ENCODE results near the gene CDK5RAP1.
"Not testable (repeated sequence)": the region's sequence is repeated elsewhere in the genome, so short reads cannot be mapped to it uniquely, and the experiment has no call there.

CDK5RAP1 gene

DNA sequence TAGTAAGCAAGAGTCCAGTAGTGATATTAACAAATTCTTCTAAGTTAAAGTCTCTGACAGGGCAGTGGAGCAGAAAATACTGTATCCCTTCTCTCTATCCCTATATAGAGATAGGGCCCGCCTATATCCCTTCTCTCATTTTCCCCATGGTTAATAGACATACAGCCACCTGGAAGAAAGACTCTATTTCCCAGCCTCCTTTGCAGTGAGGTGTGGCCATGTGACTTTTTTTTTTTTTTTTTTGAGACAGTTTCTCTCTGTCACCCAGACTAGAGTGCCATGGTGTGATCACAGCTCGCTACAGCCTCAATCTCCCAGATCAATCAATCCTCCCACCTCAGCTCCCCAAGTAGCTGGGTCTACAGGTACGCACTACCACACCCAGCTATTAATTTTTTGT, 16.7 kb upstream of the CDK5RAP1 start:
- DNase-seq, result no peak

DNA sequence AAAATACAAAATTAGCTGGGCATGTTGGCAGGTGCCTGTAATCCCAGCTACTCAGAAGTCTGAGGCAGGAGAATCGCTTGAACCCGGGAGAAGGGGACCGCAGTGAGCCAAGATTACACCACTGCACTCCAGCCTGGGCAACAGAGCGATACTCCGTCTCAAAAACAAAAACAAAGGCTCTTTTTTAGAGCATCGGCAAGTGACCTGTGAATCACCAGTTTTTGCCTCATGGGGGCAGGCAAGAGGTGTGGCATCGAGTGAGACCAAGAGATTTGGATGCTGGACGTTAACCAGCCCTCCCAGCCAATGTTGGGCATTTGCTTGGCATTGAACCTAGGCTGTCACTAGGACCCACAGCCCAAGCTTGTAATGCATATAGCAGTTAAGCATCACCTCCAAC, 14.6 kb upstream of the CDK5RAP1 start:
- DNase-seq, result no peak

DNA sequence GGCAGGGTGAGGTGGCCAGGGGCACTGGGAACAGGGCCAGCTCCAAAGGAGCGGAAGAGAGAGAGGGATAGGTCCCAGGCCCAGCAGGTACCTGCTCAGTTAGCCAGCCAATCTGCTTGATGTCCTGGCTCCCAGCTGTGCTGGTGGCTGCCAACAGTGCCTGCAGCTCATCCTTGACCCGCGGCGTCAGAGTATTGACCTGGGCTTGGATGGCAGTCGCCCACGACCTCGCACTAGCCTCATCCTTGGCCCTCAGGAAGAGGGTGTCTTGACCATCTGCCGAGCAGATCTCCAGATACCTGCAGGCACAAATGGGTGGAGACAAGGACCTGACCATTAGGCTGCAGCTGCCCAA, 11.1 kb upstream of the CDK5RAP1 start:
- no peak for DNase-seq

DNA sequence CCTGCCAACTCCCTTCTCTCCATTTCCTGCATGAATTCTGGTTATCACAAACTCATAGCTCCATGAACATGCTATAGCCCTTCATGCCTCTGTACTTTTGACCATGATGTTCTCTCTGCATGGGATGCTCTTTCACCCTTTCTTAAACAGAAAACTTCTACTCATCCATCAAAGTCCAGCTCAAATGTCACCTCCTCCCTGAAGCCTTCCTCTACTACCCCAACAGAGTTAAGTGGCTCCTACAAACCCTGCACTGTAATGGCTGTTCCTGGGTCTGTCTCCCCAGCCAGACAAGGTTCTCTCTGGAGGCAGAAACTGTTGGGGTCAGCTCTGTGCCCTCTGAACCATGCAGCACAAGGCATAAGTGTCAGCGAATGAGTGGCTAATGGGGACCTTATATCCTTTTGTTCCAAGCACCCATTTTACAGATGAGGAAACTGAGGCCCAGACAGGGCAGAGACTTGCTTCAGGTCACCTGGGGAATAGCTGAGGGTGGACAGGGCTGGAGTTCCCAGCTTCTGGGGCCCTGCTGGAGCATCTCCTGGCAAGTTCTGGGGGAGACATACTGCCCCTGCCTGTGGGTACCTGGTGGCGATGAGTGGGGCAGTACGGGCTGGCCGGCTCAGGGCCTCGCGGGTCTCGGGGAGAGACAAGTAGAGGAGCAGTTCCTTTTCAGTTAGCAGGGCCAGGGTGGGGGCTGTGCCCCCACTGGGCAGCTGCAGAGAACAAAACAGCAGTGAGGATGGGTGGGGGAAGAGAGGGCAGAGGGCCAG, 10.6 kb upstream of the CDK5RAP1 start:
- DNase-seq, result no peak

DNA sequence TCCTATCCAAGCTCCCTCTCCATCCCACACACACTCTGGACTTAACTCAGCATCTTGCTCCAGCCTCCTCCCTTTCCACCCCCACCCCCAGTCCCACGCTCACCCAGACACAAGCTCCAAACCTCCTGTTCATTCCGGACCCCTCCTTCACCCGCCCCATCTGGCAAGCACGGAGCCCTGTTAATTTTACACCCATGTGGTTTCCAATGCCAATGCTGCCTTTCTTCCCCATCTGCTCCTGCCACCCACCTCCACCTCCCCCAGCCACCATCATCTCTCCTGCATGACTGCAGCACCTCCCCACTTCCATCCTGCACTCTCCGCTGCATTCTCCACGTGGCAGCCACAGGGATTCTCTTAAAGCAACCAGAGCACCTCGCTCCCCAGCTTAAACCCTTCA, 9.9 kb upstream of the CDK5RAP1 start:
- no peak for DNase-seq

DNA sequence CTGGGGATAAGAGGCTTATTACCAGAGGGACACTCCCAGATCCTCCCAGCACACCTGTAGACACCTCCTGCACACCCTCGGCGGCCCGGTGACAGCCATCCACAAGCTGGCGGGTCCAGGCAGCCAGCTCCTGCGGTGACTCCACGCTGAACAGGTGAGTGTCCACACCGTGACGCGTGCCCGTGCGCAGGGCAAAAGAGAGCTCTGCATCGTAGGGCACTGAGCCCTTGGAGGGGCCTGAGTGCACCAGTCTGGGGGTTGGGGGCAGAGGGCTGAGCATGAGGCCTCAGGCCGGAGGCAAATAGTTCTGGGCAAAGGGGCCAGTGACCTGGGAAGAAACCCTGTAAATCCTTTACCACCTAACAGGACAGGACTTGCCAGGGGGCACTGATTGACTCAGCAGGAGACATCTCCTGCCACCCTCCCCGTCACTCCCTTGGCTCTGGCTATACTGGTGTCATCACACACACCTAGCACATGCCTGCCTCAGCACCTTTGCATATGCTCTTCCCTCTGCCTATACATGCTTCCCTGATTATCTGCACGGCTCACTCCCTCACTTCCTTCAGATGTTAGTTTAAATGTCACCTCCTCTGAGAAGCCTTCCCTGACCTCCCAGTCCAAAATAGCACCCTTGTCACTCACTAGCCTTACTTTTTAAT, 8.9 kb upstream of the CDK5RAP1 start:
- no peak for DNase-seq

DNA sequence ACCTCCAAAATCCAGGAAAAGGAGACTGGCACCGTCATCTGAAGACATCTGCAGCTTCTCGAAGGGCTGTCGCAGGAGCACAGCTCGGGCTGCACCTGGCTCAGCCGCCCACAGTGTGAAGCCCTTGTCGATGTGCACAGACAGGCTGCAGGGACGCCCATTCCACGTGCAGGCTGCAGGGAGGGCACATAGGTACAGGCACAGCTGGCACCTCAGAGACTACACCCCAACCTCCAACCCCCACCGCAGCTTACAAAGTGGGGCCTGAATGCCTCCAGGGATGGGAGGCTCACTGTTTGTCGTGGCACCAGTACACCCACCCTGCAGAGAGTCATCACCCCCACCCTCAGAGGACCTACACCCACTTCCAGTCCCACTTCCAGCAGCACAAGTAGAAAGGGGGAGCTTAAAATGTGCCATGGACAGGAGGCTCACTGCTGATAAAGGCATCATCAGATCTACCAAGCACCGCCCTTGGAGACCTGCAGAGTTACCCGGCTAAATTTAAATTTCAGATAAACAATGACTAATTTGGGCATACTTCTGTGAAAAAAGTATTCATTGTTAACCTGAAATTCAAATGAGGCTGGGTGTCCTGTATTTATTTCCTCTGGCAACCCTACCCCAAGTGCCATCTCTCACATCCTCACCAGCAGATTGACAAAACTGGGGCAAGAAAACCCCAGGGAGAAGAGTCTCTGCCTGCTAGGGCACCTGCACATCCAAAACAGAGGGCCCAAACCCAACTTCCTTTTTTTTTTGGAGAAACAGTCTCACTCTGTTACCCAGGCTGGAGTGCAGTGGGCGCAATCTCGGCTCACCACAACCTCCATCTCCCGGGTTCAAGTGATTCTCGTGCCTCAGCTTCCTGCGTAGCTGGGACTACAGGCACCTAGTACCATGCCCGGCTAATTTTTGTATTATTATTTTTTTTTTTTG, 7.7 kb upstream of the CDK5RAP1 start:
- no peak for DNase-seq

DNA sequence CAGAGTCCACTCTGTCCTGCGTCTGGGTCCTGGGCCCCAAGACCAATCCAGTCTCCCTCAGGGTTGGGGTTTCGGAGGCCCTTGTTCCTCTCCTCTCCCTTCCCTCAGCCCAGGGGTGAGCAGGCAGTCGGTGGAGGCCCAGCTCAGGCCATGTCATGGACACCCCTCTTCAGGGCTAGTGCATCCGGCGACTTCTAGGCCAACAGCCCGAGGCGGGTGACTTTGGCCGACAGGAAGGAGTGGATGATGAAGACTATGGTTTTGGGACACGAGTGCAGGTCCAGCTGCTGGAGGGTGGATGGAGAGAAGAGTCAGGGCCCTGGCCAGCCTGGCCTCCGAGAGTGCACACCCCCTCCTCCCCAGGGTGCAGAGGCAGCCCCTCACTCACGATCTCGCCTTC, 7.0 kb upstream of the CDK5RAP1 start:
- DNase-seq, result no peak

DNA sequence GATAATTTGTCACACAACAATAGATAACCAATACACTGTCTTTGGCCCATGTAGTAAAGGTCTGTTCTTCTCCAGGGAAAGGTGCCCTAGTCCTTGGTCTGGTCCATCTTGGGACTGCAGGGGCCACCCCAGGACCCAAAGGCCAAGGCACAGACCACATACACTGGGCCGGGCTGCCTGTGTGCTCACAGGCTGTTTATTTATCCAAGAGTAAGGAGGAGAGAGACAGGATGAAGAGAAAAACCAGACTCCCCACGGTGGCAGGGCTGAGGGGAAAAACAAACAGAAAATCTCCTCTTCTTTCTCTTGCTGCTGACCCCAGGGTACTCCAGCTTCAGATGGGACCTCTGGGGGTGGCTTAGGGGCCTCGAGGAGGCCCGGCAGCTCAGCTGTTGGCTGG, 6.5 kb upstream of the CDK5RAP1 start:
- no peak for DNase-seq

DNA sequence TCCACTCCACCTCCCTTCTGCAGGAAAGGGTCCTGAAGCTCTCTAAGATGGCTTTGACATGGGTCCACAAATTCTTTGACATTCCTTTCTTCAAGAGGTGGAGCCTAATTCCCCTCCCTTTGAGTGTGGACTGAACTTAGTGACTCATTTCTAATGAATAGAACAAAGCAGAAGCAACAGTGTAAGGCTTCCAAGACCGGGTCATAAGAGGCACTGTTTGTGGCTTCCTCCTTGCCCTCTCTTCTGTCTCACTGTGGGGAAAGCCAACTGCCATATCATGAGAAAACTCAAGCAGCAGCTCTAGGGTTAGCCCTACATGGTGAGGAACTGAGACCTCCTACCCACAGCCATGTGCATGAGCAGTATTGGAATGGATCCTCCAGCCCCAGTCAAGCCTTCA, 5.9 kb upstream of the CDK5RAP1 start:
- no peak for DNase-seq

DNA sequence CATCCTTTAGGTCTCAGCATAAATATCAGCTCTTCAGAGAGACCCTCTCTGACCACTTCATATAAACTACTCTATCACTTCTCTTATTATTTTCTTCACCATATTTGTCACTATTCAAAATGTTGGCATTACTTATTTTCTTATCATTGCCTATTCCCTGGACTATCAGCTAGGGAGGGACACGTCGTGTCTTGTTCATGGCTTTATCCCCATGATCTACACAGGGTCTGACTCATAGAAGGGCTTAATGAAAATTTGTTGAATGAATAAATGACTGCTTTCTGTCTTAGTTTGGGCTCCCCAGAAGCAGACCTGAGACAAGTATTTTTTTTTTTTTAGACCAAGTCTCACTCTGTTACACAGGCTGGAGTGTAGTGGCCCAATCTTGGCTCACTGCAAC, 3.0 kb upstream of the CDK5RAP1 start:
- DNase-seq, result no peak

DNA sequence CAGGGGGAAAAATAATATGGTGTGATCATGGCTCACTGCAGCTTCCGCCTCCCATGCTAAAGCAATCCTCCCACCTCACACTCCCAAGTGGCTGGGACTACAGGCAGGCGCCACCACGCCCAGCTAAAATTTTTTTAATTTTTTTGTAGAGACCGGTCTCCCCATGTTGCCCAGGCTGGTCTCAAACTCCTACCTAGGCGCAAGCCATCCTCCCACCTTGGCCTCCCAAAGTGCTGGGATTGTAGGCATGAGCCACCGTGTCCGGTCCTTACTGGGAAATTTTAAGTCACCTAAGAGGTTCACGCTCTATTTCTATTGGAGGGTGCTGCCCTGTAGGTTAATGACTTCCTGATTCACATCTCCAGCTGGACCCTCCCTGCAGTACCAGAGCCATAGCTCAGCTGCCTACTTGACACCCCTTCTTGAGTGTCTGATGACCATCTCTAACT, 626 bp upstream of the CDK5RAP1 start:
- DNase-seq, result no peak

DNA sequence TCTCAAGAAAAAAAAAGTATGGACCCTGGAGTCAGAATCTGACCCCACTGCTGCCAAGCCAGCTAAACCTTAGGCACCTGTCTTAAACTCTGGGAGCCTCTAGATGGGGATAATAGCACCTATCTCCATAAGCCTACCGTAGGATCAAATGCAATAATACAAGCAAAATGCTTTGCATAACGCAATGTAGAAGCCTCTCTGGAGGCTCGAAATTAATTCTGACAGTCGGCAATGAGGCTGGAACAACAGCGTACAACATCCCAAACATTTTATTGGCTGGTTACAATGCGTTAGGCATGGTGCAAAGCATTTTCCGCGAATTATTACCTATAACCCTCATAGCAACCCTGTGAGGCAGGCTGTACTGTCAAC, 521 bp downstream of the CDK5RAP1 start:
- DNase-seq, result no peak

DNA sequence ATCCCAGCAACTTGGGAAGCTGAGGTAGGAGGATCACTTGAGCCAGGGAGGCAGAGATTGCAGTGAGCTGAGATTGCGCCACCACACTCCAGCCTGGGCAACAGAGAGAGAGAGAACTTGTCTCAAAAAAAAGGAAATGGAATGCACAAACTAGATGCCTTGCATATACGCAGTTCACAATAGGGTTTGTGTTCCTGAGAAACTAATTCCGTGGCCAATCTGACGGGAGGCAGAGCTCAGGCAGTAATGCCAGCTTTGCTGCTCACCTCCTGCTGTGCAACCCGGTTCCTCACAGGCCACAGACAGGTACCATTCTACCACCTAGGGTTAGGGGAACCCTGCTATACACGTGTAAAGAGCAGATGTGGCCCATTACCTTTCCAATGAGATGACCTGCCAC, 1.4 kb downstream of the CDK5RAP1 start:
- DNase-seq, result no peak

DNA sequence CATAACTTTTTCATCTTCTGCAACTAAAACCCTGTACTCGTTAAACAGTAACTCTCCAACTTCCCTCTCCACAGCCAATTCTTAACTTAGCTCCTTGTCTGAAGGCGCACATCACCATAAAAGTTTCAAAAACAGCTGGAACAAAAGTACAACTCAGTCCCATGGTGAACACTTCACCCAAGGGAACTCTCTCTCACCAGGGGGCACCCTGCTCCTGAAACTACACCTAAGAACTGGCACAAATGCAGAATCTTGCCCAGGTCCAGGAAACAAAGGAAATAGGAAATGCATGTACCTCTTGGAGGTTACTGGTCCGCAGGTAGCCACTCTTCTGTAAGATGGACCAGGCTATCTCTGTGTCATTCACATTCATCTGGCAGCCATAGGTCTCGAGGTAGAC, 6.6 kb downstream of the CDK5RAP1 start:
- DNase-seq, result no peak

DNA sequence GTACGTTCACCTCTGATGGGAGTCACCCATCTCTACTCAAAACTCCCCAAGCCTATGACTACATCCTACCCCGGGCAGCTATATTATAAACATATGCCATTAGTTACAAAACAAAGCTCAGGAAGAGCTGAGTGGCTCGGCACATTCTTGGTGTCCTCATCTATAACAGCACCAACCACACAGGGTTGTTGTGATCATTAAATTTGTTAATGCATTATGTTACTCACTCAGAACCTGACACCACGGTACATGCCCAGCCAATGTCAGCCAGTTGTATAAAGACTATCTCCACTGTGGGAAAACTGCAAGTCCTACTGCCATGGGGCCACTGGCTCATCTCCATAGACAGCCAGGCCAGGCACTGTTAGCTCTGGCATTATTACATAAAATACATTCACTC, 7.7 kb downstream of the CDK5RAP1 start:
- no peak for DNase-seq

DNA sequence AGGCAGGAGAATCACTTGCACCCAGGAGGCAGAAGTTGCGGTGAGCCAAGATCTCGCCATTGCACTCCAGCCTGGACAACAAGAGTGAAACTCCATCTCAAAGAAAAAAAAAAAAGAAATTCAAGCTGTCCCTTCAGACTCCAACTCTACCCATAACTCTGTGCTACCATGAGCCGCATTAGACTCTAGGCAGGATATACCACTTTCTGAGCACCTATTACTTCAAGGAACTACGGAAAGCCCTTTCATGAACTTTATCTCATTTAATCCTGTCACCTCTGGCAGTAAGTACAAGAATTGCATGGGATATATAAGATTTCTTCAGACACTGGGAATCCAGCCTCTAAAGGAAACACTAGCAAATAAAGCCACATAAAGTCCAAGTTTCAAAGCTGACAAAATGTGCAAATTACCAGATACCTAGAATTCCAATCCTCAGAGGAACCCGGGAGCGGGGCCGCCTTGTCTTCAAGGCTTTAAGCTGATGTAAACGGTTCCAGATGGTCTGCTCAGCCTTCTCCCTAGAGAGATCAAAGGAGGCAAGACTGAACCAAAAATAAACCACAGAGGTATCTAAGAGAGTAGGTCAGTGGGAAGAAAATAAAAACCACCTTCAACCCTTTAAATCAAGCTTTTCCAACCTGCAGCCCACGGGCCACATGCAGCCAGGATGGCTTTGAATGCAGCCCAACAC, 9.4 kb downstream of the CDK5RAP1 start:
- no peak for DNase-seq

DNA sequence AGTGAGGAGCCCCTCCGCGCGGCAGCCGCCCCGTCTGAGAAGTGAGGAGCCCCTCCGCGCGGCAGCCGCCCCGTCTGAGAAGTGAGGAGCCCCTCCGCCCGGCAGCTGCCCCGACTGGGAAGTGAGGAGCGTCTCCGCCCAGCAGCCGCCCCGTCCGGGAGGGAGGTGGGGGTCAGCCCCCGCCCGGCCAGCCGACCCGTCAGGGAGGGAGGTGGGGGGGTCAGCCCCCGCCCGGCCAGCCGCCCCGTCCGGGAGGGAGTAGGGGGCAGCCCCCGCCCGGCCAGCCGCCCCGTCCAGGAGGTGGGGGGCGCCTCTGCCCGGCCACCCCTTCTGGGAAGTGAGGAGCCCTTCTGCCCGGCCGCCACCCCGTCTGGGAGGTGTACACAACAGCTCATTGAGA, 12.0 kb downstream of the CDK5RAP1 start:
- DNase-seq, result not testable (repeated sequence)

DNA sequence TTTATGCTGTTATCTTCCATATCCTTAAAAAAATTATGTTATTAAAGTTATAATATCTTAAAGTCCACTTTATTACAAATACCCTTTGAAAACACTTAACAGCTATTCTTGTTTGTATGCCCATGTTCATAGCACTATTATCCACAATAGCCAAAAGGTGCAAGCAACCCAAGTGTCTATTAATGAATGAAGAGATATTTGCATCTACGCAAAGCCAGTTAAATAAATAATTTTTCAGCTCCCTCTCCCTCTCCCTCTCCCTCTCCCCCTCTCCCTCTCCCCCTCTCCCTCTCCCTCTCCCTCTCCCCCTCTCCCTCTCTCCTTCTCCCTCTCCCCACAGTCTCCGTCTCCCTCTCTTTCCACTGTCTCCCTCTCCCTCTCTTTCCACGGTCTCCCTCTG, 13.1 kb downstream of the CDK5RAP1 start:
- no peak for DNase-seq

DNA sequence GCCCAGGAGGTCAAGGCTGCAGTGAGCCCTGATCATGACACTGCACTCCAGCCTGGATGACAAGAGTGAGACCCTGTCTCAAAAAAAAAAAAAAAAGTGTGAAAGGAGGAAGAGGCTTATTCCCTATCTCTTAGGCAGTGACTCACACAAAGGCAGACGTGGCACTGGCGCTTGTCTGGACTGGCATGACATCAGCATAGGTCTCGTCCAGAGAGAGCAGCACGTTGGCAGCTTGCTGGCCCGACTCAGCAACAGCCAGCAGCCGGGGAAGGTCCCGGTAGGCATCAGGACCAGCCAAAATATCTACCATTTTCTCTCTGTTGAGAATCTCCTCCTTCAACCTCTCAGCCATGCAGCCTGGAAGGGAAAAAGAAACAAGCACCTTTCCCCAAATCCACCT, 14.1 kb downstream of the CDK5RAP1 start:
- no peak for DNase-seq

DNA sequence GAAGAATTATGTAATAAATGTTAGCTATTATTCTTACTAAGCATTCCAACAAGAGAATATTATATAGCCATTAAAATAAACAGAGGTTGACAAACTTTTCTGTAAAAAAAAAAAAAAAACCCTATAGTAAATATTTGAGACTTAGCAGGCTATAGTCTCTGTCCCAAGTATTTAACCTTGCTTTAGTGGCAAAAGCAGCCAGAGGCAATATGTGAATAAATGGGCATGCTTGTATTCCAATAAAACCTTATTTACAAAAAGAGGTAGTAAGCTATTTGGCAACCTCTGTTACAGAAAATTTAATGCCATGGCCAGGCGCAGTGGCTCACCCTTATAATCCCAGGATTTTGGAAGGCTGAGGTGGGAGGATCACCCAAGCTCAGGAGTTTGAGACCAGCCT, 14.6 kb downstream of the CDK5RAP1 start:
- no peak for DNase-seq

DNA sequence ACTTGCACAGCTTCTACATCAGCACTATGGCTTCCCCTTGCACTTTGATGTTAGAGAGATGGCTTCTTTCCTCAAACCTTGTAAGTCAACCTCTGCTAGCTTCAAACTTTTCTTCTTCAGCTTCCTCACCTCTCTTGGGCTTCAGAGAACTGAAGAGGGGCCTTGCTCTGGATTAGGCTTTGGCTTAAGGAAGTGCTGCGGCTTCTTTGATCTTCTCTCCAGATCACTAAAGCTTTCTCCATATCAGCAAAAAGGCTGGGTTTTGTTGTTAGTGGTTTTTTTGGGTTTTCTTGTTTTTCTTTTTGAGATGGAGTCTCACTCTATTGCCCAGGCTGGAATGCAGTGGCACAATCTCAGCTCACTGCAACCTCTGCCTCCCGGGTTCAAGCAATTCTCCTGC, 24.0 kb downstream of the CDK5RAP1 start:
- no peak for DNase-seq
